Non-pigmented ciliary epithelial cell (primary cell): ENCODE data around the gene VPS8.

Experiments
- DNase-seq: peaks from one replicate; pipeline ENCODE4 v3.0.0-alpha.2; 2010; ENCODE audit warnings: low read depth

Gene VPS8

DNA sequence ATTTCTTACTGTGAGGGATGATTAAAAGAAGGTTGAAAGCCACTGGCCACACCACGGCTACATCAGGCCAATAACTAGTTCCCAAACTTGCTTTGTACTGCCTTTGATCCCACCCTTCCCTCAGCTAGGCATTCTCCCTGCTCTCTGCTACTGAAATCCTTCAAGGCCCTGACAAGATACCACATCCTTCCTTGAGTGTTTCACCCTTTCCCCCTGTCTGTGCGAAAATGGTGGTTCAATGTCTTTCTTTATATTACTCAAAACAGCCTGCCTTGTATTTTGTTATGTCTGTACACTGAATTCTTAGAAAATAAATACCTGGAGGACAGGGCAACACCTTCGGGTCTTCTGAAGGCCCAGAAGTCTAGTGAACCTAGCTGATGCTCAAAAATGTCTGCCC, 932 bp upstream of the VPS8 start:
- no peak for DNase-seq

DNA sequence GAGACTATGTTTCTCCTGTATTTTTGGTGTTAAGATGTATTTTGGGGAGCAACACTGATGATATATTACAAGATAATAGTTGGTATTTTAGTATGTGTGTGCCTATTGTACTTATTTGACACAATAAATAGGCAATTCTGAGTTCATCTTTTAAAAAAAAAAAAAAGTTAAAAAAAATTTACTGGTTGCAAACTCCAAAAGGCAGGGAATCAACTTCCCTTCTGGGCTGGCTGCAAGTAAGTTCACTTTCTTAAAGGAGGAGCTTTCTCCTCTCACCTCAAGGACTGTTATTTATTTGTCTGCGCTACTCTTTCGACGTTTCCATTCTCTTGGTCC, 335 bp upstream of the VPS8 start:
- DNase-seq, result no peak

DNA sequence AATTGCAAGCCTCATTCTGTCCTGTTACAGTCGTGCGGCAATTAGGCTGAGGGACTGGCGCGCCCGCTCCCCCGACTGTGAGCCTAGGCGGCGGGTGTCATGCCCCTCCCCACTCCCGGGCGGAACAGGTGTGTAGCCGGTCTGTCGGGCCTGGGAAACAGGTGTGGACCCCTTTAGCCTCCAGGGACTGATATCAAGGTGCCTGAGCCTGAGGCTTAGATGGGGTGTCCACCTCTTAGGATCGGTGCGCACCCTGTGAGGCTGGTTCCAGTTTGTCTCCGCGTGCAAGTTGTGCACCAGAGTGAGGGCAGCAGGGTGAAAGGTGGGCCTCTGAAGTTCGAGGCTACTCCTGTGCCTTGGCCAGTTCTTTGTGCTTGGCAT, 686 bp downstream of the VPS8 start:
- DNase-seq, result no peak

DNA sequence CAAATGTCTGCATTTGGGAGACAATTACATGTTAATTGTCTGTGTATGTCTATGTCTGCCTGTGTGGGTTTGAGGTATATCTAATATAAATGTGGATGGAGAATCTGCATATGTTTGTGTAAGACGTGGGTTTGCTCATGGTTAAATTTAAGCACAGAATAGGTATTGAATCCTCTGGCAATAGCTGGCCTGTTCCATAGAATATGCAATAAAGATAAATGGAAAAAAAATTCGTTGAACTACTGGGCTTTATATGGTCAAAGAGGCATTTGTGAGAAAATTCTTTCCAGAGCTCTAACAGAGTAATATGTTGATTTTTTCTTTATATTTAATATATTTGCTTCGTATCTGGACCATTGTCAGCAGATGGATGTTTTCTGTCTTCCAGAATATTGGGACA, 1.4 kb downstream of the VPS8 start:
- no peak for DNase-seq

DNA sequence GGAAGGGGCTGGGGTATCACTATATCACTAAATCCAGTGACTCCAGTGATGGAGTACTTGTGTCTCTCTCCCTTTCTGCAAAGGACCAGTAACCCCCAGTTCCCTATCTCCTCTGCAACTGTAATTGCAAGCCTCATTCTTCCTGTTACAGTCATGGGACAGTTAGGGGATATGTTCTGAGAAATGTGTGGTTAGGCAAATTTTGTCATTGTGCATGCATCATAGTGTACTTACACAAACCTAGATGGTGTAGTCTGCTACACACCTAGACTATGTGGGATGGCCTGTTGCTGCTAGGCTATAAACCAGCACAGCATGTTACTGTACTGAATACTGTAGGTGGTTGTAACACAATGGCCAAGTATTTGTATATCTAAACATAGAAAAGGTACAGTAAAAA, 2.2 kb downstream of the VPS8 start:
- DNase-seq, result no peak

DNA sequence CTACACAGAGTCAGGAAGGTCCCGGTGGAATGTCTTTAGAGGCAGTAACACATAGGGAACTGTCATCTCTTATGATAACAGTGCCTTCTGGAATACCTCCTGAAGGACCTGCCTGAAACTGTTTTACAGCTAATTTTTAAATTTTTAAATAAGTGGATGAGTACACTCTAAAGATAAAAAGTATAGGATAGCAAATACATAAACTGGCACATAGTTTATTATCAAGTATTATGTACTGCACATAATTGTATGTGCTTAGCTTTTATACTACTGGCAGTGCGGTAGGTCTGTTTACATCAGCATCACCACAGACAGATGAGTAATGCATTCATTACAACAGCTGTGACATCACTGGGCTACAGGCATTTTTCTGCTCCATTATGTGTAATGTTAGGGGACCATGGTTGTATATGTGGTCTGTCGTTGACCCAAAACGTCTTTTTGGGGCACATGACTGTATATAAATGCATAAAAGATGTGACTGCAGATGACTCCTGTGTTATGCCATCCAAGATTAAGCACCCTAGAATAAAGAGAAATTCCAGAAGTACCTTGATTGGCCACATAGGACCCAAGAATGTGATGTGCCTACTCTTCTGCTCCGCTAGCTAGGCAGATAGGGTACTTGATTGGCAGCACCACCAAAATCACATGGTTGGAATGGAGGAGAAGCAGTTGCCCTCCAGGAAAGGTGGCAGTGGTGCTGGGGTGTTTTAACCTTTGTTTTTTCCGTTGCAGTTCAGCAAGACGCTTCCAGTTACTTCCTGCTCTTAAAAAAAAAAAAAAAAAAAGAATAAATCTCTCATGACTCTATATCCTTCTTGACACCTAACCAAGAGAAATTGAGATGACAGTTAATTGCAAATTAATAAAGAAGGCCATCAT, 3.3 kb downstream of the VPS8 start:
- DNase-seq, result peak; percentile 72

DNA sequence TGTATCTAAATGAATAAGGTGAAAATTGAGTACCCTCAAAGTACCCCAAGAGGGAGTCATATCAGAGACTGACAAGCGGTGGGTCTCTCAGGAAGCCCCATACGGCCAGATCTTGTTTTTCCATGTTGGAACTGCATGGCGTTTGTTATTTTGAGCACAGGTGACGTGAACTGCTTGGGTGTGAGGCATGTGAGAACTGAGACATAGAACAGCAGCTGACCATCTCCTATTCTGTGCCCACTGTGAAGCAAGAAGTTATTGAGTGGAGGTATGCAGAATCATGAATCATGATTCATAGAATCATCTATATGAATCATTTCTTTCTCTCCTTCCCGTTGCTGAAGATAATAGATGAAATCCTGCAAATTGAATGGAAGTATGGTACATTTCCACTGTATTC, 4.6 kb downstream of the VPS8 start:
- no peak for DNase-seq

DNA sequence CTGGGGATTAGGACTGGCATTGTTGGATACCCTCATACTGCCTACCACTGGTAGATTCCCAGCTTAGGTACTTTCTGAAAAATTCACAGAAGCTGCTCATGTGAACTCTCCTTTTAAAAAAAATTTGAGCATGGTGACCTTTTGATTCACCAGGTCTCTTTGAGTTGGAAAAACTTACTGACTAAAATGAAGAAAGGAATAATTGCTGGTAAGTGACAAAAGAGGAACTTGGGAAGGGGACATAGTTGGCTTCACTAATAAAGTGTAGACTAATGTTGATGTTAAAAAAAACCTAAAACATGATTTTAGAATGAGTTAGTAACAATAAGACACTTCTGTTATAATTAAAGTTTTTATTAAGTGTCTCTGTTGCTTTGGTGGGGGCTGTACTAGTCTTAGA, 8.6 kb downstream of the VPS8 start:
- no peak for DNase-seq

DNA sequence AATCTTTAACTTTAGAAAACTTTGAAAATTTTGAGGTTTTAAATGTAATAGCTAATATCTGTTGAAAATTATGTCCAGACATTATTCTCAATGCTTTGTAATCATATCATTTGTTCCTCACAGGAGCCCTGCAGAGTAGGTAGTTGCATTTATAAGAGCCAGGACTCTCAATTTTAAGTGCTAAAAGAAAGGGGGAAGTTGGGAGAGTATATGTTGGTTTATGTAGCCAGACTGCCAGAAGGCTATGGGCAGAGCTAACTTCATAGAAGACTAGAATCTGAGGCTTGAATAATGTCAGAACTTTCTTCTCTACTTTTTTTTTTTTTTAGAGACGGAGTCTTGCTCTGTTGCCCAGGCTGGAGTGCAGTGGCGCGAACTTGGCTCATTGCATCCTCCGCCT, 9.1 kb downstream of the VPS8 start:
- DNase-seq, result no peak

DNA sequence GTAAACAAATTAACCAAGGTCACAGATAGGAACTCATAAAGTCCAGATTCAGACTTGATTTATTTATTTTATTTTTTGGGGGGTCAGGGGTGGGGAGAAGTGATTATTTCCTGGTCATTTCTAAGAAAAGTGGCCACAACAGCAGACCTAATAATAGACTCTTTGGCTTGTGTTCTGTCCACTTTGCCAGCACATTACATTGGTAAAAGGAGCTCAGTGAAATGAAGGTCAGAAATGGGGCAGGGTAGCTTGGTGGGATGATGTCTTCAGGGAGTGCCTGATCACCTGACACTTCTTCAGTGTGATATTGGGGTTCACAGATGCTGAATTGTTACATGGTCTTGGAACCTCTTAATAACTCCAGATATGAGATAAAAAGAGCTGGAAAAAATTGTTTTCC, 10.1 kb downstream of the VPS8 start:
- no peak for DNase-seq

DNA sequence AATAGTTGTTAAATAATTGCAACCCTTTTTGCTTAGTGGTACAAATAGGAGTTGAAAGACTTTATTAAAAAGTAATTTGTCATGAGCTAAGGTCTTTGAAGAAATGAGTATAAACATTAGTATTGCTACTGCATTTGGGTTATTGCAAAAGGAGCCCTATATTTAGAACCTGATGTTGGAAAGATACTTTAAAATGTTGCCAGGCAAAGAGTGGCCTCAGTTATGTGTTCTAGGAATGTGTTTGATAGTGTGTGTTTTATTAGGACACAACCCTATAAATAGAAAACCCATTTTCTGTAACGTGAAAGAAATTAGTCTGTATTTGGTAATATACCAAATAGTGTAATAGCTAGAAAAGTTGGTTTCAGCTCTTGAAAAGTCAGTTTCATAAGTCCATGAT, 10.7 kb downstream of the VPS8 start:
- DNase-seq, result no peak

DNA sequence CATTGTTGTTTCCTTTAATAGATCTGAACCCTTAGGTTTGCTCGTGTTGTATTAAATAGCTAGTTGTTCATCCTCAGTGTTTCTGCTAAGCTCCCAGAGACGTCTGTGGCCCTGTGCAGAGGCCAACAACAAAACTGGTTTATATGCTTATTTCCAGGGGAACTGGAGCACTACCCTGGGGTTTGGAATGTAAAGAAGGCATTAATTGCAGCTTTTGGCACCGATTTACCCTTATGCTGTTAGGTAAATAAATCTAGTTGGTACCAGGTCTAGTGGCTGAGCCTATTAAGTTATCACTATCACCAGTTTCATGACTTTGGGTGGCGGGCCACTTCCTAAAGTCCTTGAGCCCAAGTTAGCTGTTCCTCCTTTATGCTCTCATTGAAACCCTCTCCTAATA, 12.0 kb downstream of the VPS8 start:
- DNase-seq, result no peak

DNA sequence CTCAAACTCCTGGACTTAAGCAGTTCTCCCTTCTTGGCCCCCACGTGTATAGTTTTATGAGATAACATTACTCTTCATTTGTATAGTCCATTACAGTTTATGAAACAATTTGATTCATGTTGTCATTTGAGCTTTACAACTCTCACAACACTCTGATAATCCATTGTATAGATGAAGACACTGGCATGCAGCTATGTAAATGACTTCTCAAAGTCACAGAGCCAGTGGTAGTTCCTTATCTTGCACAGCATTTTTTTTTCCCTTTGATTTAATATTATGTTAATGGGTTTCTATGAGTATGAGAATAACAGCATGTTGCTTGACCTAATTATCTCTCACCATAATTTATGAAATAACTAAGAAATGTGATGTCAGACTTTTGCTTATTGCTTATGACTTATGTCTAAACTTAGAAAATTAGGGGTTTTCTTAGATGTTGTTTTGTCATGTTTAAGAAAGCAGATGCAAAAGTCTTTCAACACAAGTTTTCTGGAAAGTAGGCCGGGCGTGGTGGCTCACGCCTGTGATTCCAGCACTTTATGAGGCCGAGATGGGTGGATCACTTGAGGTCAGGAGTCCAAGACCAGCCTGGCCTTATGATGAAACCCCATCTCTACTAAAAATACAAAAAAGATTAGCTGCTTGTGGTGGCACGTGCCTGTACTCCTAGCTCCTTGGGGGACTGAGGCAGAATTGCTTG, 13.3 kb downstream of the VPS8 start:
- no peak for DNase-seq

DNA sequence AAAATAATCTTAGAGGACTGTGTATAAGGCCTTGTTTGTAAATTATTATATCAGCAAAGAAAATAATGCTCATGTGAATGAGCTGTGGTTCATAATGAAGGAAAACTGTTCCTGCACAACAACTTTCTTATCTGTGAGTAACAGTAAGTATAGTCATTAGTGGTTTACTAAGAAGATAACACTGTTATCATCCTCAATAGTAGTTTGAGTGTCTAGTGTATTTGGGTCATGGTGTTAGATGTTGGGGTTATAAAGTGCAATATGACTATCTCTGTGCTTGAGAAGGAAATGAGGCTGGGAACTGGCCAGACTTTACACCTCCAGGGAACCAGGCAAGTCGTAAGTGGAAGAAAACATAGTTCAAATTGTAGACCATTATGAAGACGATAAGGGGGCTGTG, 15.6 kb downstream of the VPS8 start:
- DNase-seq, result no peak

DNA sequence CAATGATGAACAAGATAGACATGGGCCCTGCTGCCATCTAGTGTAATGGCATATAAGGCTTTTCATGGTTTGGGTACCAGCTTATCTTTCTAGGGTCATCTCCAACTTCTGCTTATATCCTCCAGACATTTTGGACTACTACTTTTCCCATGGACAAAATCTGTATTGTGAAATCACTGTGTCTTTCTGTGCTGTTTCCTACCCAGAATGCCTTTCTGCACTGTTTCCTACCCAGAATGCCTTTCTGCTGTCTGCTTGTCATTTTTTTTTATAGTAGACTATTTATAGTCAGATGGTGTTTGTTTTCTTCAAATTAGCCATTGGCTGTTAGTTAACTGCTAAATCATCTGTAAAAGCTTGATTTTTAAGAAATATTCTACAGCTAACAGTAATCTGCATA, 20.1 kb downstream of the VPS8 start:
- DNase-seq, result no peak

DNA sequence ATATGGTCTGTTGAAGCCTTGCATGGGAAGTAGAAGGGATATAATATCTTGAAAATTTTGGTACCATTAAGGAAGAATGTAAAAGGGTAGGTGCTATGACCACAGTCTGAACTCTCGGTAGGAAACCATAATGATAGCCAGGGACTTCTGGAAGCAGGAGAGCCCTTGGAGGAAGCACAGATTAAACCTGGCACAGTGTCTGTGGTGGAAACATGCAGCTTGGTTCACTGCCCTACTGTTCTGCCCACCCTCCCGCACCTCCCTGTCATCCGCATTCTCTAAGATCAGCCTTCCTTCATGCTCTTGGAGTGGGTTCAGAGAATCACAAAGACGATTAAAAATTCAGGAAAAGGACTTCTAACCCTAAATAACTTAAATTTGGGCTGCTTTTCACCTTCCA, 20.9 kb downstream of the VPS8 start:
- no peak for DNase-seq

DNA sequence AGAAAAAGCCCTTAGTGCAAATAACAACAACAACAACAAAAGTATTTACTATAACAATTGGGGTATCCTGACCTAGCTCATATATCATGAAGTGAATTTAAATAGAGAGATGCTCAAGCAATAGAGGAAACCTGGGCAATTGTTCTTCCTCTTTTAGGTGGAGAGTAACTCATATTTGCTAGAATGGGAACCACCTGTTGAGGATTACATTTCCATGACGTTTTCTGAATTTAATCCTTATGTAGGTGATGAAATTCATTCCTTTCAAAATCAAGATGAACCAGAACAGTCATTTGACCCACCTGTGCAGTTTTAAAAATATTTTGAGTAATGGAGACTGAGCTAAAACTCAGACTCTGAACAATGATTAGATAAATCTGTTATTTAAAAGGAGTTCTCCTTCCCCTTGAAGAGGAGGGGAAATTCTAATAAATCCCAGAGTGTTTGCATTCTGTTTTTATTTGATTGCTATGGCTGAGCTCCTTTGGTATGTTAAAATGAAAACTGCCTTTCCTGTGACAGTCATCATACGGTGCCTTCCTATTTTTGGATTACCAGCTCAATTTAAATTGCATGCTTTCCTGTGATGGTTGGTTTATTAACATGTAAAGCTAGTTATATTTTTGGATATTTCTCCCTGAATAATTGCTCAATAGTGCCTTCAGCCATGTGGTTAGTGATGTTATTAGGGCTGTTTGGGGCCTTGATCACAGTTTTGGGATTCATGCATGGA, 24.3 kb downstream of the VPS8 start:
- no peak for DNase-seq

DNA sequence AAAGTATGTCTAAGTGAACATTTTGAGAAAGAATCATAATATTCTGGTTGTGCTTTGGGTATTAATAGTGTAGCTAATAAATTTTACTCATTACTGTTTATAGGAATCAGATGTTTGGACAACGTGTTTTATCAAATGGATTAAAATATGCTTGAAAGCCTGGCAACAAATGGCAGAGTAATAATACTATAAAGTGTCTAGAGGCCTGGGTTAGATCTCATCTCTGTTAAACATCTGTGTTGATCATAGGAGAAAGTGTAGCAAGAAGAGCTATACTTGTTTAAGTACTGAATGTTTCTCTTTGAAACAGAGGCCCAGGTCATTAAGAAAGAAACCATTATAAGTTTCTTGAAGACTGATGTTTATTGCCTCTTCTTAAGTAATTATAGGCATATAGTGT, 30.5 kb downstream of the VPS8 start:
- DNase-seq, result no peak

DNA sequence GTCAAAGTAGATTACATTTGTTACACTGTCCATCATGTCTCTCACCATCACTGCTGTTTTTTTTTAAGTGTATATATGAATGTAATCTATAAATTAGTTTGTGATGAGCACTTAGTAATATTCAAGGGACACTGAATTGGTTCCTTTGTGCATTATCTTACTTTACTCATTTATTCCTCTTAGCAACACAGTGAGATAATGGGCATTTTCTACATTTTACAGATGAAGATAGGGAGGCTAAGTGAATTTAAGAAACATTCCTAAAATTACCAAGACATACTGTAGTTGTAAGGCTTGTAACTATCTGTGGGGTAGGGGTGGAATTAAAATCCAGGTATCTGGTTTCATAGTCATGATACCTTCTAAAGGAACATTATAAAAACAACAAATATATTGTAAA, 33.9 kb downstream of the VPS8 start:
- no peak for DNase-seq

DNA sequence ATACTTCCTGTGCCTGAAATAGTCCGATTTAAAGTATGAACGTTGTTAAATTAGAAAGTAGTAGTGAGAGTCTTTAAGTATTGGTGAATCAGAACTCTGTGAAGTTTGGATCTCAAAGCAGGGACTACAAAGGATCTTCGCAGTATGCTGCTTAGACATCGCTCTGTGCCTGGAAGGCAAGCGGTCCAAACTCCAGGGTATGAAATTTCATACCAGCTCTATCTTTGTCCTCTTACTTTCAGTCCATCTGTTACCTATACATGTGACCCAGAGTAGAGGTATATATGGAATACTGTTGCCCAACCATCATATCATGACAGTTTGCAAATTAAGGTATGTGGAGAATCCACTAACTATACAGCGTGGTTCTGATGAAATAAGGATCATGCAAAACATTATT, 34.5 kb downstream of the VPS8 start:
- no peak for DNase-seq

DNA sequence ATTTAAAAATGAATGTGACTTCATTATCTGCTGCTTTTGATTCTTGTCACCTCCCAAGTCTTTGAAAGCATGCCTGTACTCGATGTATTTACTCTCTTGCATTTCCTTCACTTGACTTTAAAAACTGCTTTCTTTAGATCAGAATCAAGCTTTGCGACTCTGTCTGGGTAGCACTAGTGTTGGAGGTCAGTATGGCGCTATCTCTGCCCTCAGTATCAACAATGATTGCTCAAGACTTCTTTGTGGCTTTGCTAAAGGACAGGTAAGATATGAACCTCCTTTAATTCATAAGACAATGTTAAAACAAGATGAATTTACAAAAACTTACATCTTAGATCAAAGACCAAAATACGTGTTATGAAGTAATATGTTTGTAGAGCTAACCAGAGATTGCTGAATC, 37.0 kb downstream of the VPS8 start:
- no peak for DNase-seq

DNA sequence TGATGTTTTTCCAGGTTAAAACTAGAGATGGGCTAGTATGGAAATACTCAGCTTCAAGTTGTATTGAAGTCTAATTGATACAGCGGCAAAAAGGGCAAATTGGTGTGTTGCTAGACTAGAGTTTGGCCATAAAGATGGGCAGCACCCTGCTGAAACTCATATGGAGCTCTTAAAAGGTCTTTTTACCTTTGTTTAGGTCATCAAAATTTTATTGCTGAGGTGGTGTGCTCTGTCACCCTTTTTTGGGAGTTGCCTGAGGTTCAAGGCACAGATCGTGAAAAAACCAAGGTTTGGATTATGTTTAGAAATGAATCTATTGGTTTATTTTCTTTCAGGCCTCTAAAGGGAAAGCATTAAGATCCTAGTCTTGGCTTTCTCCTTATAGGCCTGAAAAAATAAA, 38.2 kb downstream of the VPS8 start:
- DNase-seq, result no peak

DNA sequence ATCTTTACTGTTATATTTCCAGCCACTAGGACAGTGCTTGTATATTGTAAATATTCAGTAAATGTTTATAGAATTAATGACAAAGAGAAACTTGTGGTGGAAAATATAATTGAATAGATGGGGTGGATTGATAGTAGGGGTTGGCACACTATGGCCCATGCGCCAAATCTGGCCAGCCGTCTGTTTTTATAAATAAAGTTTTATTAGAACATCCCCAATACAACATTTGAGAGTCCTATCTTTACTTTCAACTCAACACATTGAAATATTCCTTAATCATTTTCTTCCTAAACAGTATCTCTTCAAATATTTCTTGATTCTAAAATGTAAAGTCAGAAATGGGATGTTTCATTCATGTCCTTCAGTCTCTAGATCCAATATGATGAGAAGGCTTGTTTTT, 45.1 kb downstream of the VPS8 start:
- DNase-seq, result no peak
